HL-60 (cell line): Measurements from ENCODE around the gene MYL6B.

Experiments
- DNase-seq, 2 experiments: peaks; one replicate each; pipeline ENCODE4 v3.0.0-alpha.2; 2010 to 2020; ENCODE audit warnings: low read depth in 1 of 2, low spot score in 1 of 2
- H3K27ac ChIP-seq: fragments of 250-450 bp; sonication (Bioruptor Pico); replicated peaks from 2 replicates; pipeline ENCODE4 v1.5.1; 2020; ENCODE audit warnings: mild to moderate bottlenecking, moderate library complexity
- H3K27me3 ChIP-seq: fragments of 250-450 bp; sonication (Bioruptor Pico); 2 replicates; pipeline ENCODE4 v1.5.1; 2021; ENCODE audit warnings: mild to moderate bottlenecking, moderate library complexity; ENCODE audit not compliant: insufficient read depth, poor library complexity, severe bottlenecking
- H3K4me3 ChIP-seq: replicated peaks from 2 replicates; pipeline ENCODE4 v1.5.1; 2011; ENCODE audit warnings: mild to moderate bottlenecking, control low read depth, low read length; ENCODE audit not compliant: insufficient read depth
- GABPA ChIP-seq: IDR thresholded peaks from 2 replicates; pipeline ENCODE4 v1.6.1; 2012; ENCODE audit warnings: low read depth
- POLR2AphosphoS5 ChIP-seq: IDR thresholded peaks from 2 replicates; pipeline ENCODE4 v1.6.1; 2012; ENCODE audit warnings: low read depth
- SPI1 ChIP-seq: IDR thresholded peaks from 2 replicates; pipeline ENCODE4 v1.6.1; 2012; ENCODE audit warnings: low read depth, mild to moderate bottlenecking, borderline replicate concordance
- TF ChIP-seq, protein P1 (sequence below): IDR thresholded peaks from one replicate; pipeline ENCODE4 v1.5.1; 2011; ENCODE audit warnings: low read length, control low read depth, inconsistent platforms; ENCODE audit not compliant: insufficient read depth
- TF ChIP-seq, protein P2 (sequence below): IDR thresholded peaks from 2 replicates; pipeline ENCODE4 v1.6.1; 2012; ENCODE audit warnings: low read depth; ENCODE audit not compliant: insufficient replicate concordance

MYL6B gene

DNA sequence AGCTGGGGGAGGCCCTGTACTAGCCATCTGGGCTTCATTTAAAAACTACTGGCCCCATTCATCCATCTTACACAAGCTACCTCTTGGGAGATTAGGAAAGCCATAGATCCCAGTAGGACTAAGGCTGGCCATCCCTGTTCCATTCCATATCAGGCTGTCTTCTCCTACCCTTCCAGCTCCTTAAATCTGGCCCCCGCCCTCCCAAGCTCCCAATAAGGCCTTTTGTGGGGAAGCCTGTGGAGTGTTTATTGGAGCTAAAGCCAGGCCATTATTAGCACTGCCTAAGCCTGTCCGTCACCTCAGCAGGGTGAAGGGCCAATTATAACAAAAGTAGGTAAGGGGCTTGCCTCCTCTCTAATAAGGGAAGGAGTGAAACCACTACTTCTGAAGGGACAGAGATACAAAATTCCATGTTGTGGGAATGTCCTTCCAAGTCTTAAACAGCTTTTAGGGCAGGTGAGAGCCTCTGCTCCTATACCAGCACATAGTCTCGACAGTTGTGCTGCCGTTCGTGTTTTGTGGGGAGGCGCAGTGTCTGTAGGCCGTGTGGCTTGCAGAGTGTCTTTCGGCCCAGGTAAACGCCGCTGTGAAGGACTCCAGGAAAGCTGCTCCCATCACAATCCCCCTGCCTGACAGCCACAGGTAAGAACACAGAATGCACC lies 9.4 kb downstream of the MYL6B start:
- H3K4me3 ChIP-seq: no peak overlapping the region
- no peaks in the 10 kb centered on the region for H3K27me3 ChIP-seq
- DNase-seq: no peak
- TF ChIP-seq, protein P1, sequence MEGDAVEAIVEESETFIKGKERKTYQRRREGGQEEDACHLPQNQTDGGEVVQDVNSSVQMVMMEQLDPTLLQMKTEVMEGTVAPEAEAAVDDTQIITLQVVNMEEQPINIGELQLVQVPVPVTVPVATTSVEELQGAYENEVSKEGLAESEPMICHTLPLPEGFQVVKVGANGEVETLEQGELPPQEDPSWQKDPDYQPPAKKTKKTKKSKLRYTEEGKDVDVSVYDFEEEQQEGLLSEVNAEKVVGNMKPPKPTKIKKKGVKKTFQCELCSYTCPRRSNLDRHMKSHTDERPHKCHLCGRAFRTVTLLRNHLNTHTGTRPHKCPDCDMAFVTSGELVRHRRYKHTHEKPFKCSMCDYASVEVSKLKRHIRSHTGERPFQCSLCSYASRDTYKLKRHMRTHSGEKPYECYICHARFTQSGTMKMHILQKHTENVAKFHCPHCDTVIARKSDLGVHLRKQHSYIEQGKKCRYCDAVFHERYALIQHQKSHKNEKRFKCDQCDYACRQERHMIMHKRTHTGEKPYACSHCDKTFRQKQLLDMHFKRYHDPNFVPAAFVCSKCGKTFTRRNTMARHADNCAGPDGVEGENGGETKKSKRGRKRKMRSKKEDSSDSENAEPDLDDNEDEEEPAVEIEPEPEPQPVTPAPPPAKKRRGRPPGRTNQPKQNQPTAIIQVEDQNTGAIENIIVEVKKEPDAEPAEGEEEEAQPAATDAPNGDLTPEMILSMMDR: no peak
- TF ChIP-seq GABPA: no peak
- no peak for TF ChIP-seq POLR2AphosphoS5
- TF ChIP-seq, protein P2, sequence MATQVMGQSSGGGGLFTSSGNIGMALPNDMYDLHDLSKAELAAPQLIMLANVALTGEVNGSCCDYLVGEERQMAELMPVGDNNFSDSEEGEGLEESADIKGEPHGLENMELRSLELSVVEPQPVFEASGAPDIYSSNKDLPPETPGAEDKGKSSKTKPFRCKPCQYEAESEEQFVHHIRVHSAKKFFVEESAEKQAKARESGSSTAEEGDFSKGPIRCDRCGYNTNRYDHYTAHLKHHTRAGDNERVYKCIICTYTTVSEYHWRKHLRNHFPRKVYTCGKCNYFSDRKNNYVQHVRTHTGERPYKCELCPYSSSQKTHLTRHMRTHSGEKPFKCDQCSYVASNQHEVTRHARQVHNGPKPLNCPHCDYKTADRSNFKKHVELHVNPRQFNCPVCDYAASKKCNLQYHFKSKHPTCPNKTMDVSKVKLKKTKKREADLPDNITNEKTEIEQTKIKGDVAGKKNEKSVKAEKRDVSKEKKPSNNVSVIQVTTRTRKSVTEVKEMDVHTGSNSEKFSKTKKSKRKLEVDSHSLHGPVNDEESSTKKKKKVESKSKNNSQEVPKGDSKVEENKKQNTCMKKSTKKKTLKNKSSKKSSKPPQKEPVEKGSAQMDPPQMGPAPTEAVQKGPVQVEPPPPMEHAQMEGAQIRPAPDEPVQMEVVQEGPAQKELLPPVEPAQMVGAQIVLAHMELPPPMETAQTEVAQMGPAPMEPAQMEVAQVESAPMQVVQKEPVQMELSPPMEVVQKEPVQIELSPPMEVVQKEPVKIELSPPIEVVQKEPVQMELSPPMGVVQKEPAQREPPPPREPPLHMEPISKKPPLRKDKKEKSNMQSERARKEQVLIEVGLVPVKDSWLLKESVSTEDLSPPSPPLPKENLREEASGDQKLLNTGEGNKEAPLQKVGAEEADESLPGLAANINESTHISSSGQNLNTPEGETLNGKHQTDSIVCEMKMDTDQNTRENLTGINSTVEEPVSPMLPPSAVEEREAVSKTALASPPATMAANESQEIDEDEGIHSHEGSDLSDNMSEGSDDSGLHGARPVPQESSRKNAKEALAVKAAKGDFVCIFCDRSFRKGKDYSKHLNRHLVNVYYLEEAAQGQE: no peak
- no peak for TF ChIP-seq SPI1
- no peak overlapping the region for H3K27ac ChIP-seq

GRCh38 chr12:56162468-56163290 lies 10.3 kb downstream of the MYL6B start:
- no peaks in the 10 kb centered on the region for H3K27me3 ChIP-seq
- H3K4me3 ChIP-seq: no peak overlapping the region
- no peak for TF ChIP-seq POLR2AphosphoS5
- TF ChIP-seq GABPA: no peak
- TF ChIP-seq, protein P2: no peak
- no peak for TF ChIP-seq SPI1
- no peak for DNase-seq
- H3K27ac ChIP-seq: no peak overlapping the region

DNA sequence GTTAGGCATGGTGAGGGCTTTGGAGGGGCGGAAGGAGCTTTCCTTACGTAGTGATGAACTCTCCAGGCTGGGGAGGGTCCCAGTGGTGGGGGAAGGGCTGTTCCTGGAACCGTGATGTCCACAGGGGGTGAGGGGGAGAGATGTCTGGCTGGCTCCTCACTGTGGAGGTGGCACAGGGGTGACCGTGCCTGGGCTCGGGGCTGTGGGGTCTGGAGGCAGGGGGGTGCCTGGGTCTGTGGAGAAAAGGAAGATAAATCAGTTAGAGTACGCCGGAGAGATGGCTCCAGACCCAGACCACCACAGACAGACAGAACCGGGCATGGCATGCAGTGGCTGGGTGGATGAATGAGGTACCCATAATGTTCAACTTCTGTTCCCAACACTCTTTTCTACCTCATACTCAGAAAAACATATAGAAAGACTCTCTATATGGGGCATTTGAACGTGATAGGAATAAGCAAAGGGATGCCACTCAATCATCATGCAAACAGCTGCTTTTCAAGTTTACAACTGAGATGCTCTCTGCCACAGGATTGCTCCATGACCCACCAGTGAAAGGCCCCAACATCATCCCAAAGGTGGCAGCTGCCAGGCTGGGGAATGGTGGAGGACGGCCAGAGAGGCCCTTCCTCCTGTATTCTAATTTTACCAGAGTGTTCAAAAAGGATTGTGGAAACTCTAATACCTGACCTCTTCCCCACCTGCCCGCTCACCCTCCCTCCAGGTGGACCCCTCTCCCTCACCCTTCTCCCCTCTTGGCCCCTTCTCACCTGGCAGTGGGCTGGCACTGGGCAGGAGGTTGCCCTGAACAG lies 11.4 kb downstream of the MYL6B start:
- no peak for DNase-seq
- TF ChIP-seq GABPA: no peak
- TF ChIP-seq, protein P2: no peak
- no peak for TF ChIP-seq SPI1
- TF ChIP-seq, protein P1: no peak
- 0 out of 2 replicates have a peak, but pooled peaks have one; percentile 25 for TF ChIP-seq POLR2AphosphoS5
- Histone ChIP-seq H3K27me3 (no peaks in the 10 kb centered on the region), H3K27ac (no peak overlapping the region), H3K4me3 (no peak overlapping the region)
